ENCODE data around the gene RAB31. TPM values are rescaled to one million over a fixed set of nuclear protein-coding genes. Genes with fewer than 3 reads are reported as not detected.
A peak's percentile ranks its signal among the peaks of the same experiment; 100 is the strongest.
"Not testable (repeated sequence)": the region's sequence is repeated elsewhere in the genome, so short reads cannot be mapped to it uniquely, and the experiment has no call there.

Gene RAB31
- total RNA-seq, 2 donors from 2014 or later: 4.3 to 8.0 TPM

DNA sequence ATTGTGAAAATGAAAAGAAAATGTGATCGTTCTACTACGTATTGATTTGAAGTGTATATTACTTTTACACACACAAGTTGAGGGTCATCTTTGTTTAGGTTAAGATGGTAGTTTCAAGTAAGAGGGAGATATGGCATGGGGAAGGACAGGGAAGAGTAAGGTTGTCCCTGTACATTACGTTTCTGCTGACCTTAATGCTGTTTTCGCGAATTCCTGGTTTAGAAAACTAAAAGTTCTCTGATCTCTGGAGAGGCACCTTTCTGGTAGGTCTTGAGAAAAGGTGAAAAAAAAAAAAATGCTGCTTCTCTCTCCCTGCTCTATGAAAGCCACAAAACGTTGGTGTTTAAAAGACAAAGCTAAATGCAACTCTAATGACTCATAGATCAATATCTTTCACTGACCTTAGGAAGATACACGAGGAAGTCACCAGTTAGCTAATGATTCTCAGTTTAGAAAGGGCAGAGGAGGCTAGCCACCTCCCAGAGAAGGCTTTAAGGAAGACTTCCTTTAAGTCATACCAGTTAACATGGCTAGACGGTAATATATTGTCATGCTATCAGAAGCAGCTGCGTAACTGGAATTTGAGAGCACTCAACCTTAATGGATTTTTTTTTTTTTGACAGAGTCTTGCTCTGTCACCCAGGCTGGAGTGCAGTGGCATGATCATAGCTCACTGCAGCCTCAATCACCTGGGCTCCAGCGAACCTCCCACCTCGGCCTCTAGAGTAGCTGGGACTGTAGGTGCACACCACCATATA is 190.9 kb downstream of the RAB31 start:
- ATAC-seq: peak; percentile 50
- Histone ChIP-seq H3K4me1 (no peaks in the 10 kb centered on the region), H3K4me3 (no peak overlapping the region), H3K27ac (no peak overlapping the region), H3K36me3 (replicated peaks in 1 of 2; ENCODE audit: insufficient read depth in 1 of 2, low read depth in 2 of 2) (no peaks in the 10 kb centered on the region), H3K9me3 (no peaks in the 10 kb centered on the region), H3K27me3 (no peaks in the 10 kb centered on the region)
- intact Hi-C loops (cut with DNase I): no loop called here
- TF ChIP-seq POLR2A (IDR thresholded peaks at IDR 0.05): no peak
- TF ChIP-seq, protein P1, sequence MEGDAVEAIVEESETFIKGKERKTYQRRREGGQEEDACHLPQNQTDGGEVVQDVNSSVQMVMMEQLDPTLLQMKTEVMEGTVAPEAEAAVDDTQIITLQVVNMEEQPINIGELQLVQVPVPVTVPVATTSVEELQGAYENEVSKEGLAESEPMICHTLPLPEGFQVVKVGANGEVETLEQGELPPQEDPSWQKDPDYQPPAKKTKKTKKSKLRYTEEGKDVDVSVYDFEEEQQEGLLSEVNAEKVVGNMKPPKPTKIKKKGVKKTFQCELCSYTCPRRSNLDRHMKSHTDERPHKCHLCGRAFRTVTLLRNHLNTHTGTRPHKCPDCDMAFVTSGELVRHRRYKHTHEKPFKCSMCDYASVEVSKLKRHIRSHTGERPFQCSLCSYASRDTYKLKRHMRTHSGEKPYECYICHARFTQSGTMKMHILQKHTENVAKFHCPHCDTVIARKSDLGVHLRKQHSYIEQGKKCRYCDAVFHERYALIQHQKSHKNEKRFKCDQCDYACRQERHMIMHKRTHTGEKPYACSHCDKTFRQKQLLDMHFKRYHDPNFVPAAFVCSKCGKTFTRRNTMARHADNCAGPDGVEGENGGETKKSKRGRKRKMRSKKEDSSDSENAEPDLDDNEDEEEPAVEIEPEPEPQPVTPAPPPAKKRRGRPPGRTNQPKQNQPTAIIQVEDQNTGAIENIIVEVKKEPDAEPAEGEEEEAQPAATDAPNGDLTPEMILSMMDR (IDR thresholded peaks at IDR 0.05): no peak
- no peak for DNase-seq
- WGBS, 2 donors: 70 to 71% methylated on average over 11 of the region's 11 CpGs

DNA sequence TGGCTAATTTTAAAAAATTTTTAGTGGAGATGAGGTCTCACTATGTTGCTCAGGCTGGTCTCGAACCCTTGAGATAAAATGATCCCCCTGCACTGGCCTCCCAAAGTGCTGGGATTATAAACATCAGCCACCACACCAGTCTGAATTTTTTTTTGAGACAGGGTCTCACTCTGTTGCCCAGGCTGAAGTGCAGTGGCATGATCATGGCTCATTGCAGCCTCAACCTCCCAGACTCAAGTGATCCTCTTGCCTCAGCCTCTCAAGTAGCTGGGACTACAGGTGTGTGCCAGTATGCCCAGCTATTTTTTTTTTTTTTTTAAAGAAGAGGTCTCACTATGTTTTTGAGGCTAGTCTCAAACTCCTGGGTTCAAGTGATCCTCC is 191.4 kb downstream of the RAB31 start:
- intact Hi-C loops (cut with DNase I); H3K4me1 ChIP-seq; H3K27me3 ChIP-seq; ATAC-seq; H3K4me3 ChIP-seq; DNase-seq; H3K36me3 ChIP-seq (replicated peaks in 1 of 2; ENCODE audit: insufficient read depth in 1 of 2, low read depth in 2 of 2); H3K27ac ChIP-seq; H3K9me3 ChIP-seq: not testable (repeated sequence)
- 70 to 89% methylated on average over 1 of the region's 1 CpG for WGBS, 2 donors

DNA sequence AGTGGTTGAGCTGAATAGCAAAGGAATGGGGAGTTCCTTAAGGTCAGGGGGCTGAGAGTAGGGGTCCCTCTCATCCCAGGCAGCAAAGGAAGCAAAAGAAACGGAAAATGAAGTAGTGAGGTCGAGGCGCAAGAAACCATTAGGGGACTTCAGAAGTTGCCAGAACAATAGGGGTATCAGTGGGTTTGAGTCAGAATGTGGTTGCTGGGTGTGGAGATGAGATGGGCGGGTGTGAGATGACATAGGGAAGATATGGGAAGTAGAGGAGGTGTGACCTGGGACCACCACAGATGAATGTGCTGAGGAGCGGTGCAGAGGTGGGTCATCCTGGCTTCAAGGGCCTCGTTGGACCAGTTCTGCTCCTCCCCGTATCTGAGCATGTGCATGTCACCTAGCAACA is 192.6 kb downstream of the RAB31 start:
- 84 to 87% methylated on average over 7 of the region's 7 CpGs for WGBS, 2 donors
- H3K36me3 ChIP-seq (replicated peaks in 1 of 2; ENCODE audit: insufficient read depth in 1 of 2, low read depth in 2 of 2): no peaks in the 10 kb centered on the region
- H3K4me3 ChIP-seq: no peak overlapping the region
- H3K4me1 ChIP-seq: no peaks in the 10 kb centered on the region
- ATAC-seq: no peak
- H3K27me3 ChIP-seq: no peaks in the 10 kb centered on the region
- intact Hi-C loops (cut with DNase I): no loop called here
- TF ChIP-seq, protein P1 (IDR thresholded peaks at IDR 0.05): no peak
- TF ChIP-seq POLR2A (IDR thresholded peaks at IDR 0.05): no peak
- no peak overlapping the region for H3K27ac ChIP-seq
- H3K9me3 ChIP-seq: no peaks in the 10 kb centered on the region
- DNase-seq: no peak

DNA sequence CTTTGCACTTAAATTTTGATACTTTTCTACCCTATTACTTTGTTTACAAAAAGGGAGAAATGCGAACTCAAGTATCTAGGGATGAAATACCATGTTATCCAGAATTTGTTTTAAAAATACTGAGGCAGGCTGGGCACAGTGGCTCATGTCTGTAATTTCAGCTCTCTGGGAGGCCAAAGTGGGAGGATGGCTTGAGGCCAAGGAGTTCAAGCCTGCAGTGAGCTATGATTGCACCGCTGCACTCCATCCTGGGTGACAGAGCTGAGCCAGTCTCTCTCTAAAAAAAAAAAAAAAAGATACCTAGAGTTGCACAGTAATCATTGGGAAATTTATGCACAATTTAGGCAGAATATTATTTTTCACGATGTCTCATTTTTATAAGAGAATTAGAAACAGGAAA is 193.3 kb downstream of the RAB31 start:
- TF ChIP-seq, protein P1 (IDR thresholded peaks at IDR 0.05): no peak
- no peak for TF ChIP-seq POLR2A (IDR thresholded peaks at IDR 0.05)
- intact Hi-C loops (cut with DNase I): no loop called here
- WGBS, 2 donors: 82 to 83% methylated on average over 3 of the region's 3 CpGs
- no peaks in the 10 kb centered on the region for H3K9me3 ChIP-seq
- no peaks in the 10 kb centered on the region for H3K36me3 ChIP-seq (replicated peaks in 1 of 2; ENCODE audit: insufficient read depth in 1 of 2, low read depth in 2 of 2)
- H3K4me3 ChIP-seq: no peak overlapping the region
- no peaks in the 10 kb centered on the region for H3K27me3 ChIP-seq
- H3K4me1 ChIP-seq: no peaks in the 10 kb centered on the region
- H3K27ac ChIP-seq: no peak overlapping the region
- ATAC-seq (no peak), DNase-seq (no peak)

DNA sequence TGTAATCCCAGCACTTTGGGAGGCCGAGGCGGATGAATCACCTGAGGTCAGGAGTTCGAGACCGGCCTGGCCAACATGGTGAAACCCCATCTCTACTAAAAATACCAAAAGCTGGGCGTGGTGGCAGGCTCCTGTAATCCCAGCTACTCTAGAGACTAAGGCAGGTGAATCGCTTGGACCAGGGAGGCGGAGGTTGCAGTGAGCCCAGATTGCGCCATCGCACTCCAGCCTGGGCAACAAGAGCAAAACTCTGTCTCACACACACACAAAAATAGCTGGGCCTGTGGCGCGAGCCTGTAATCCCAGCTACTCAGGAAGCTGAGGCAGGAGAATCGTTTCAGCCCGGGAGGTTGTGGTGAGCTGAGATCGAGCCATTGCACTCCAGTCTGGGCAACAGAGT is 194.2 kb downstream of the RAB31 start:
- DNase-seq; intact Hi-C loops (cut with DNase I); ATAC-seq: not testable (repeated sequence)

DNA sequence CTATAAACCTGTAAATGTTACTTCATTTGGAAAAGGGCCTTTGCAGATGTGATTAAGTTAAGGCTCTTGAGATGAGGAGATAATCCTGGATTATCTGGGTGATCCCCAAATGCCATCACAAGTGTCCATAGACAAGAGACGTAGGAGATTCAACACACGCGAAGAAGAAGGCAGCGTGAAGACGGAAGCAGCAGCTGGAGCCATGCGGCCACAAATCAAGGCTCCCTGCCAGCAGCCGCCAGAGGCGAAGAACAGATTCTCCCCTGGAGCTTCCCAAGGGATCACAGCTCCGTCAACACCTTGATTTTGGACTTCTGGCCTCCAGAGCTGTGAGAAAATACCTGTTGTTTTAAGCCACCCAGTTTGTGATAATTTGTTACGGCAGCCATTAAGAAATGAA is 194.7 kb downstream of the RAB31 start:
- intact Hi-C loops (cut with DNase I): no loop called here
- Histone ChIP-seq H3K27ac (no peak overlapping the region), H3K27me3 (no peaks in the 10 kb centered on the region), H3K4me1 (no peaks in the 10 kb centered on the region), H3K9me3 (no peaks in the 10 kb centered on the region), H3K4me3 (no peak overlapping the region), H3K36me3 (replicated peaks in 1 of 2; ENCODE audit: insufficient read depth in 1 of 2, low read depth in 2 of 2) (no peaks in the 10 kb centered on the region)
- WGBS, 2 donors: 78 to 80% methylated on average over 10 of the region's 10 CpGs
- TF ChIP-seq POLR2A (IDR thresholded peaks at IDR 0.05): no peak
- TF ChIP-seq, protein P1 (IDR thresholded peaks at IDR 0.05): no peak
- ATAC-seq (no peak), DNase-seq (no peak)

More for the DNA sequence above, 194.2 kb downstream of the RAB31 start:
- not testable (repeated sequence) for H3K4me1 ChIP-seq; H3K27me3 ChIP-seq; H3K9me3 ChIP-seq; H3K36me3 ChIP-seq (replicated peaks in 1 of 2; ENCODE audit: insufficient read depth in 1 of 2, low read depth in 2 of 2); H3K27ac ChIP-seq; H3K4me3 ChIP-seq
- 92 to 95% methylated on average over 13 to 14 of the region's 14 CpGs for WGBS, 2 donors
